Measurements from ENCODE around the gene BABAM1. TPM values are rescaled to one million over a fixed set of nuclear protein-coding genes. Genes with fewer than 3 reads are reported as not detected.

Gene BABAM1
- total RNA-seq, 1 donor from 2014 or later = 82.0 TPM

DNA sequence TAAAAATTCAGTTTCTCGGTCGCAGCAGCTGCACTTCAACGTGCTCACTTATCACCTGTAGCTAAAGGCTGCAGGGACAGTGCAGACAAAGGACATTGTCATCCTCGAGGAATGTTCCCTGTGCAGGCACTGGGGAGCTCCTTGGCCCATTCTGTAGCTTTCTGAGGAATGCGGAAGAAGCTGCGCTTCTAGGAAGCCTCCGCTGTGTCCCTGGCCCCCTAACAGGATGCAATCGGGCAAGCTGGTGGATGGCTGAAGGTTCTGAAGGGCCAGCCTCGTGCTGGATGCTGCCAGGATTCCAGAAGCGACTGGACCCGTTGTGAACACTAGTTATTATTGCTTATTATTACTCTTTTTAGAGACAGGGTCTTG is 59.3 kb downstream of the BABAM1 start:
- intact Hi-C loops (cut with DNase I) = no loop called here
- ATAC-seq (no peak), DNase-seq (ENCODE audit: missing footprints) (no peak)

DNA sequence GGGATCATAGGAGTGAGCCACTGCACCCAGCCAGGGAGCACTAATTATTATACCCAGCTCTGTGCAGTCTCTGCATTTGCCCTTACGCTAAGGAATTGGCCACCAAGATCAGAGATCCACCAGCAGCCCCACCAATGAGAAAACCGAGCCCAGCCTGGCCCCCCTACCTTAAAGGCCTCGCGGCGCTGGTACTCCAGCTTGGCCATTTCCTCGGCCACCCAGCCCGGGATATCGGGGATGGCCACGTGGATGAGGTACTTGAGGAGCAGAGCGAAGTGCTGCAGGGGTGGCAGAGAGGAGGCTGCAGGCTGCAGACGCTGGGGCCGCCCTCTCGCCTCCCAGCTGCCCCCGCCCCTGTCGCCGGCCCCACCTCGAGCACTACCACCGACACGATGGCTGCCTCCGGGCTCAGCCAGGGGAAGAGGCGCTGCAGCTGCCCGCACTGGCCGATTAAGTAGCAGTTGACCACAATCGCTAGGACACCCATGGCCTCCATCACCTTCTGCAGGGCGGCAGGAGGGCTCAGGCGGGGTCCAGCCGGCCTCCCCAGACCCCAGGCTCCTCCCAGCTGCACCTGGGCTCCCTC is 59.9 kb downstream of the BABAM1 start:
- DNase-seq (ENCODE audit: missing footprints) (peak; percentile 37), ATAC-seq (no peak)
- intact Hi-C loops (cut with DNase I) = no loop called here

DNA sequence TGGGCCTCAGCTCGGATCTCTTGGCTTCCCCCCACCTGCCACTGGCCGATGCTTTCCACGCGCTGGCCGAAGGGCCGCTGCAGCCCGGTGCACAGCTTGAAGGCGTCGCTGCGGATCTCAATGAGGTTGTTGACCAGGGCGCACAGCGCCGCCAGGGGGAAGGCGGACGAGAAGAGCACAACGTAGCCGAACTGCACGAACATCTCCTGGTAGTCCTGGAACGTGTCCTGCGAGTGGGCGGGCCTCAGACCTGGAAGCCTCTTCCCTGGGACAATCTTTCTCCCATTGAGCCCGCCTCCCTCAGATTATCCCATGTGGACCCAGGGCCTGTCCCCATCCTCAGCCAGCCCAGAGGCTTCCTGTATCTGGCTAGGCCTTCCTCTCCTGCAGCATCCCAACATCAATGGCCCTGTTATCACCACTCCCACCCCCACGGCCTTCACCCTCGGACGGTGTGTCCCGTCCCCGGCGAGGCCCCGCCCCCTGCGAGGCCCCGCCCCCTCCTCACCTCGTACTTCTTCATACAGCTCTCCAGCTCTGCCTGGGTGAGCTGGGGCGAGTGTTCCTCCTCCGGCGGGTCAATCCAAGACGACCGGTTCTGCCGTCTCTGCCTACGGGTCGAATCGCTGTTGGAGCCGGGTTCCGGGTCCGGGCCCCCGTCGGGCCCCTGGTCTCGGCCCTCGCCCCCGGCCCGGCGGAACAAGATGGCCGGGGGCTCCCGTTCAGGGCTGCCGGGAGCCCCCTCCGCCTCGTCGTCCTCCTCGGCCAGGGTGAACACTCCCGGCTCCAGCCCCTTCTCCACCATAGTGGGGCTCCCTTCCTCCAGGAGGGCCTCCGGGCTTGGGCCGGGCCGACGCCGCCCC is 60.6 kb downstream of the BABAM1 start:
- DNase-seq (ENCODE audit: missing footprints) (no peak), ATAC-seq (peak; percentile 21)
- intact Hi-C loops (cut with DNase I) = no loop called here

Other genes with a start within 250 kb of the BABAM1 start
- 16.0 TPM for gene CPAMD8, start 240.6 kb upstream of the BABAM1 start, total RNA-seq
- 5.4 TPM for gene HAUS8, start 192.0 kb upstream of the BABAM1 start, total RNA-seq
- 33.2 TPM for gene MYO9B, start 191.7 kb upstream of the BABAM1 start, total RNA-seq
- gene USE1, start 52.1 kb upstream of the BABAM1 start, total RNA-seq = 32.8 TPM
- 26.0 TPM for gene OCEL1, start 41.2 kb upstream of the BABAM1 start, total RNA-seq
- gene NR2F6, start 21.5 kb upstream of the BABAM1 start, total RNA-seq = 76.4 TPM
- gene USHBP1, start 2.7 kb upstream of the BABAM1 start, total RNA-seq = 7.6 TPM
- 0.19 TPM for gene ANKLE1, start 14.5 kb downstream of the BABAM1 start, total RNA-seq
- gene ABHD8, start 36.0 kb downstream of the BABAM1 start, total RNA-seq = 13.8 TPM
- 200 TPM for gene MRPL34, start 38.4 kb downstream of the BABAM1 start, total RNA-seq
- 28.8 TPM for gene DDA1, start 42.1 kb downstream of the BABAM1 start, total RNA-seq
- 9.6 TPM for gene ANO8, start 67.4 kb downstream of the BABAM1 start, total RNA-seq
- 11.5 TPM for gene GTPBP3, start 70.1 kb downstream of the BABAM1 start, total RNA-seq
- 29.0 TPM for gene PLVAP, start 109.9 kb downstream of the BABAM1 start, total RNA-seq
- not detected for gene CCDC194, start 126.8 kb downstream of the BABAM1 start, total RNA-seq
- 54.5 TPM for gene BST2, start 138.2 kb downstream of the BABAM1 start, total RNA-seq
- 19.9 TPM for gene MVB12A, start 152.6 kb downstream of the BABAM1 start, total RNA-seq
- gene TMEM221, start 181.2 kb downstream of the BABAM1 start, total RNA-seq = not detected
- gene NXNL1, start 193.5 kb downstream of the BABAM1 start, total RNA-seq = not detected
- 66.2 TPM for gene SLC27A1, start 203.1 kb downstream of the BABAM1 start, total RNA-seq
- gene PGLS, start 244.2 kb downstream of the BABAM1 start, total RNA-seq = 20.8 TPM

Data from Right ventricle myocardium inferior (tissue), 1 donor.